Measurements from ENCODE around the gene MYO18A.
A peak's percentile ranks its signal among the peaks of the same experiment; 100 is the strongest.

MYO18A gene

DNA sequence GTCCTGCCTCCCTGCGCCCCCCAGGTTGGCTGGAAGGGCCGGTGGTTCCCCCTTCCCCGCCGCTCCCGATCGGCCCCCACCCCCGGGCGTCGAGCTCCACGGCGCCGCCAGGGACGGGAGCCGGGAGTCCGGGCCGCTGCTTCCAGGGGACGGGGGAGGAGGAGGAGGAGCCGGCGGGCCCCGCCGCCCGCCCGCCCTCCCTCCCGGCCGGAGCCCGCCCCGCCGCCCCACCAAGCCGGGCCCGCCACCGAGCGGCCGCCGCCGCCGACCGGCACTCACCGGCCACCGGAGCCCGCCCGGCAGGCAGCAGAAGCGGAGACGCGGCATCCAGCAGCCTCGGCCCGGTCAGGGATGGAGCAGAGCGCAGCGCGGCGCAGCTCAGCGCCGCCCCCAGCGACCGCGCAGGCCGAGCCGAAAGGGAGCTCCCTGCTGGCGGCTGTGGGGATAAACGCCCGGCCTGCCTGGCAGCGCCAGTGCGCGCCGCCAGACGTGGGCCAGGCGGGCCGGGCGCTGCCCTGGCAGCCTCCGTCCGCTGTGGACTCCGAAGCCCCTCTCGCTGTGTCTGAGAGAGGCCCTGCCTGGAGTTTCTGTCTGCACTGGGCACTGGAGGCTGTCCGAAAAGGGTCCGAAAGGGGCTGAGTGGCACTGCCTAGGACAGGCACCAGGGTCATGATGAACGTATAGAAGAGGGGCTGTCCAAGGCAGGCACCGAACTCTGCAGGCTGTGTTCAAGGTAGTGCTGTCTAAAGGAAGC lies at the start of gene MYO18A (continued):
- no peak for TF ChIP-seq ZNF138 (tag by site-specific recombination; IDR thresholded peaks at IDR 0.05; ENCODE audit: borderline replicate concordance)
- no peak for TF ChIP-seq ZNF571 (tag by site-specific recombination; IDR thresholded peaks at IDR 0.05)
- no peak for TF ChIP-seq MZF1 (tag by site-specific recombination; IDR thresholded peaks at IDR 0.05; ENCODE audit: borderline replicate concordance)
- TF ChIP-seq FEZF1 (tag by site-specific recombination; IDR thresholded peaks at IDR 0.05) = no peak
- no peak for TF ChIP-seq ATF2 (tag by site-specific recombination; IDR thresholded peaks at IDR 0.05; ENCODE audit: low read depth)
- TF ChIP-seq KLF7 (tag by site-specific recombination; IDR thresholded peaks at IDR 0.05; ENCODE audit: borderline replicate concordance) = no peak
- no peak; the same call in 1 of the 2 replicates for TF ChIP-seq YY1 (tag by site-specific recombination; IDR thresholded peaks at IDR 0.05)
- TF ChIP-seq ZNF391 (tag by site-specific recombination; IDR thresholded peaks at IDR 0.05; ENCODE audit: borderline replicate concordance, low read depth) = no peak; the same call in 1 of the 2 replicates
- TF ChIP-seq ZNF239 (tag by site-specific recombination; IDR thresholded peaks at IDR 0.05) = no peak
- no peak for TF ChIP-seq ZNF394 (tag by site-specific recombination; IDR thresholded peaks at IDR 0.05; ENCODE audit: borderline replicate concordance)
- TF ChIP-seq ZNF23 (tag by site-specific recombination; IDR thresholded peaks at IDR 0.05; ENCODE audit: borderline replicate concordance) = no peak
- 0 out of 2 replicates have a peak, but pooled peaks have one; percentile 3 for TF ChIP-seq KLF8 (tag by site-specific recombination; IDR thresholded peaks at IDR 0.05)
- no peak for TF ChIP-seq SETDB1 (IDR thresholded peaks at IDR 0.05; ENCODE audit: insufficient read length, low read length)
- TF ChIP-seq ZNF280D (tag by site-specific recombination; IDR thresholded peaks at IDR 0.05) = no peak
- no peak for TF ChIP-seq ZSCAN4 (tag by site-specific recombination; IDR thresholded peaks at IDR 0.05)
- 0 out of 2 replicates have a peak, but pooled peaks have one; percentile 18 for TF ChIP-seq SP7 (tag by site-specific recombination; IDR thresholded peaks at IDR 0.05)
- TF ChIP-seq ZNF561 (tag by site-specific recombination; IDR thresholded peaks at IDR 0.05; ENCODE audit: borderline replicate concordance) = peak; percentile 57; the same call in 1 of the 2 replicates
- TF ChIP-seq PATZ1 (tag by site-specific recombination; IDR thresholded peaks at IDR 0.05) = no peak
- TF ChIP-seq ZNF529 (tag by site-specific recombination; IDR thresholded peaks at IDR 0.05; ENCODE audit: insufficient replicate concordance) = no peak
- TF ChIP-seq, protein P1, sequence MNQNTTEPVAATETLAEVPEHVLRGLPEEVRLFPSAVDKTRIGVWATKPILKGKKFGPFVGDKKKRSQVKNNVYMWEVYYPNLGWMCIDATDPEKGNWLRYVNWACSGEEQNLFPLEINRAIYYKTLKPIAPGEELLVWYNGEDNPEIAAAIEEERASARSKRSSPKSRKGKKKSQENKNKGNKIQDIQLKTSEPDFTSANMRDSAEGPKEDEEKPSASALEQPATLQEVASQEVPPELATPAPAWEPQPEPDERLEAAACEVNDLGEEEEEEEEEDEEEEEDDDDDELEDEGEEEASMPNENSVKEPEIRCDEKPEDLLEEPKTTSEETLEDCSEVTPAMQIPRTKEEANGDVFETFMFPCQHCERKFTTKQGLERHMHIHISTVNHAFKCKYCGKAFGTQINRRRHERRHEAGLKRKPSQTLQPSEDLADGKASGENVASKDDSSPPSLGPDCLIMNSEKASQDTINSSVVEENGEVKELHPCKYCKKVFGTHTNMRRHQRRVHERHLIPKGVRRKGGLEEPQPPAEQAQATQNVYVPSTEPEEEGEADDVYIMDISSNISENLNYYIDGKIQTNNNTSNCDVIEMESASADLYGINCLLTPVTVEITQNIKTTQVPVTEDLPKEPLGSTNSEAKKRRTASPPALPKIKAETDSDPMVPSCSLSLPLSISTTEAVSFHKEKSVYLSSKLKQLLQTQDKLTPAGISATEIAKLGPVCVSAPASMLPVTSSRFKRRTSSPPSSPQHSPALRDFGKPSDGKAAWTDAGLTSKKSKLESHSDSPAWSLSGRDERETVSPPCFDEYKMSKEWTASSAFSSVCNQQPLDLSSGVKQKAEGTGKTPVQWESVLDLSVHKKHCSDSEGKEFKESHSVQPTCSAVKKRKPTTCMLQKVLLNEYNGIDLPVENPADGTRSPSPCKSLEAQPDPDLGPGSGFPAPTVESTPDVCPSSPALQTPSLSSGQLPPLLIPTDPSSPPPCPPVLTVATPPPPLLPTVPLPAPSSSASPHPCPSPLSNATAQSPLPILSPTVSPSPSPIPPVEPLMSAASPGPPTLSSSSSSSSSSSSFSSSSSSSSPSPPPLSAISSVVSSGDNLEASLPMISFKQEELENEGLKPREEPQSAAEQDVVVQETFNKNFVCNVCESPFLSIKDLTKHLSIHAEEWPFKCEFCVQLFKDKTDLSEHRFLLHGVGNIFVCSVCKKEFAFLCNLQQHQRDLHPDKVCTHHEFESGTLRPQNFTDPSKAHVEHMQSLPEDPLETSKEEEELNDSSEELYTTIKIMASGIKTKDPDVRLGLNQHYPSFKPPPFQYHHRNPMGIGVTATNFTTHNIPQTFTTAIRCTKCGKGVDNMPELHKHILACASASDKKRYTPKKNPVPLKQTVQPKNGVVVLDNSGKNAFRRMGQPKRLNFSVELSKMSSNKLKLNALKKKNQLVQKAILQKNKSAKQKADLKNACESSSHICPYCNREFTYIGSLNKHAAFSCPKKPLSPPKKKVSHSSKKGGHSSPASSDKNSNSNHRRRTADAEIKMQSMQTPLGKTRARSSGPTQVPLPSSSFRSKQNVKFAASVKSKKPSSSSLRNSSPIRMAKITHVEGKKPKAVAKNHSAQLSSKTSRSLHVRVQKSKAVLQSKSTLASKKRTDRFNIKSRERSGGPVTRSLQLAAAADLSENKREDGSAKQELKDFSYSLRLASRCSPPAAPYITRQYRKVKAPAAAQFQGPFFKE (tag by site-specific recombination; IDR thresholded peaks at IDR 0.05; ENCODE audit: borderline replicate concordance) = no peak
- TF ChIP-seq, protein P2, sequence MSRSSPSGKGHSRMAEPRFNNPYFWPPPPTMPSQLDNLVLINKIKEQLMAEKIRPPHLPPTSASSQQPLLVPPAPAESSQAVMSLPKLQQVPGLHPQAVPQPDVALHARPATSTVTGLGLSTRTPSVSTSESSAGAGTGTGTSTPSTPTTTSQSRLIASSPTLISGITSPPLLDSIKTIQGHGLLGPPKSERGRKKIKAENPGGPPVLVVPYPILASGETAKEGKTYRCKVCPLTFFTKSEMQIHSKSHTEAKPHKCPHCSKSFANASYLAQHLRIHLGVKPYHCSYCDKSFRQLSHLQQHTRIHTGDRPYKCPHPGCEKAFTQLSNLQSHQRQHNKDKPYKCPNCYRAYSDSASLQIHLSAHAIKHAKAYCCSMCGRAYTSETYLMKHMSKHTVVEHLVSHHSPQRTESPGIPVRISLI (tag by site-specific recombination; IDR thresholded peaks at IDR 0.05) = no peak
- TF ChIP-seq ZNF184 (tag by site-specific recombination; IDR thresholded peaks at IDR 0.05) = no peak
- no peak for TF ChIP-seq ZNF10 (tag by site-specific recombination; IDR thresholded peaks at IDR 0.05)
- no peak for TF ChIP-seq ZFP37 (tag by site-specific recombination; IDR thresholded peaks at IDR 0.05)

All from HEK293 (cell line).